OCI-LY3 (cell line): ENCODE data around the gene UBXN2A.

Experiments used
- H2AFZ ChIP-seq: fragments of 200-600, 300-600 bp; shearing (Covaris generic); 2 replicates; pipeline ENCODE4 v1.6.0; 2014; ENCODE audit warnings: antibody characterized with exemption, low read depth, low read length
- H3K27ac ChIP-seq: fragments of 200-600, 300-600 bp; sonication (generic); 2 replicates; pipeline ENCODE4 v1.5.1; 2014; ENCODE audit warnings: mild to moderate bottlenecking, low read length, moderate library complexity, mixed read lengths
- H3K27me3 ChIP-seq: fragments of 200-600, 300-600 bp; sonication (generic); 2 replicates; pipeline ENCODE4 v1.6.1; 2014; ENCODE audit warnings: low read depth, low read length, mixed read lengths
- H3K36me3 ChIP-seq: fragments of 200-600, 300-600 bp; sonication (generic); replicated peaks from 2 replicates; pipeline ENCODE3; 2014; ENCODE audit warnings: low read depth, low read length, mixed read lengths
- H3K4me1 ChIP-seq: fragments of 300-600, 200-600 bp; sonication (generic); 2 replicates; pipeline ENCODE4 v1.6.1; 2014; ENCODE audit warnings: low read length, mixed read lengths
- H3K4me2 ChIP-seq: fragments of 200-600, 300-600 bp; sonication (generic); 2 replicates; pipeline ENCODE4 v1.6.1; 2014; ENCODE audit warnings: low read length, mixed read lengths
- H3K4me3 ChIP-seq: fragments of 300-600, 200-600 bp; sonication (generic); 2 replicates; pipeline ENCODE4 v1.5.1; 2014; ENCODE audit warnings: antibody characterized with exemption, mild to moderate bottlenecking, low read length, moderate library complexity
- H3K79me2 ChIP-seq: fragments of 300-600, 200-600 bp; shearing (Covaris generic); 2 replicates; pipeline ENCODE4 v1.6.1; 2014; ENCODE audit warnings: mild to moderate bottlenecking, low read length, mixed read lengths
- H3K9ac ChIP-seq: fragments of 300-600, 200-600 bp; shearing (Covaris generic); 2 replicates; pipeline ENCODE4 v1.6.0; 2014; ENCODE audit warnings: mild to moderate bottlenecking, low read length, moderate library complexity
- H3K9me3 ChIP-seq: fragments of 200-600, 300-600 bp; shearing (Covaris generic); 2 replicates; pipeline ENCODE4 v1.6.1; 2014; ENCODE audit warnings: low read length, mixed read lengths; ENCODE audit not compliant: insufficient read depth
- H4K20me1 ChIP-seq: fragments of 200-600, 300-600 bp; sonication (generic); 2 replicates; pipeline ENCODE4 v1.6.1; 2016; ENCODE audit warnings: low read length, mixed read lengths; ENCODE audit not compliant: insufficient read depth
- CTCF ChIP-seq: fragments of 200-600, 300-600 bp; sonication (generic); IDR thresholded peaks from 2 replicates; pipeline ENCODE4 v1.5.1; 2014; ENCODE audit warnings: antibody characterized with exemption, low read length, low read depth
- EZH2phosphoT487 ChIP-seq: fragments of 200-600 bp; shearing (Covaris generic); IDR thresholded peaks from 2 replicates; pipeline ENCODE4 v1.6.1; 2018; ENCODE audit warnings: antibody characterized with exemption, mixed run types, low read depth

UBXN2A gene

GRCh38 chr2:24009367-24009679 lies 69.1 kb downstream of the UBXN2A start:
- Histone ChIP-seq H3K27me3 (no peaks in the 10 kb centered on the region), H3K9ac (no peak overlapping the region), H3K79me2 (no peaks in the 10 kb centered on the region), H3K27ac (no peak overlapping the region), H3K36me3 (no peaks in the 10 kb centered on the region), H3K4me1 (no peaks in the 10 kb centered on the region), H3K4me2 (no peak overlapping the region), H4K20me1 (no peaks in the 10 kb centered on the region), H2AFZ (no peak overlapping the region), H3K4me3 (no peak overlapping the region), H3K9me3 (no peaks in the 10 kb centered on the region)
- TF ChIP-seq CTCF (no peak), EZH2phosphoT487 (no peak)

GRCh38 chr2:24009680-24010476 lies 69.6 kb downstream of the UBXN2A start, which contains the start of gene MFSD2B:
Gene MFSD2B (plus strand): TSS chr2:24010085. CDS start chr2:24010097, 12 bp downstream.
- Histone ChIP-seq H3K27ac (no peak within 1 kb of the TSS), H3K4me2 (no peak within 1 kb of the TSS), H3K4me1 (no peaks in the 10 kb centered on the region), H4K20me1 (no peaks in the 10 kb centered on the region), H3K79me2 (no peaks in the 10 kb centered on the region), H2AFZ (no peak within 1 kb of the TSS), H3K36me3 (no peaks in the 10 kb centered on the region), H3K9me3 (no peaks in the 10 kb centered on the region), H3K9ac (no peak within 1 kb of the TSS), H3K4me3 (no peak within 1 kb of the TSS), H3K27me3 (no peaks in the 10 kb centered on the region)
- TF ChIP-seq EZH2phosphoT487 (no peak), CTCF (no peak)

- Histone ChIP-seq H3K4me1 (no peaks in the 10 kb centered on the region), H3K9ac (no peak overlapping the region), H3K9me3 (no peaks in the 10 kb centered on the region), H4K20me1 (no peaks in the 10 kb centered on the region), H3K4me2 (no peak overlapping the region), H3K79me2 (no peaks in the 10 kb centered on the region), H3K36me3 (no peaks in the 10 kb centered on the region), H3K27me3 (no peaks in the 10 kb centered on the region), H3K4me3 (no peak overlapping the region), H3K27ac (no peak overlapping the region), H2AFZ (no peak overlapping the region)
- TF ChIP-seq CTCF (no peak), EZH2phosphoT487 (no peak)
These were observed 70.4 kb downstream of the UBXN2A start for GRCh38 chr2:24010477-24011249.
